NCI-H526 (cell line): ENCODE data around the gene MRPS9.

Experiments used
- DNase-seq, 2 experiments: peaks; one replicate each; lab custom pipeline; 2025; lab: John Stamatoyannopoulos, UW

MRPS9 gene

GRCh38 chr2:105037572-105038382, at the start of gene MRPS9:
TSS of gene MRPS9 (plus strand) at chr2:105038069. CDS start at chr2:105038093, 24 bp downstream.
- DNase-seq: peak; percentile 96 to 99

GRCh38 chr2:105005181-105005951, 32.5 kb upstream of the MRPS9 start:
- DNase-seq: no peak

- no peak for DNase-seq
Observed at GRCh38 chr2:105007367-105007766, 30.5 kb upstream of the MRPS9 start.

- no peak for DNase-seq
Observed at GRCh38 chr2:105032476-105032875, 5.4 kb upstream of the MRPS9 start.

GRCh38 chr2:105034170-105034569, 3.7 kb upstream of the MRPS9 start:
- DNase-seq: no peak

GRCh38 chr2:105038383-105039061, 653 bp downstream of the MRPS9 start:
- DNase-seq: peak in 1 of 2 experiments; percentile 51

GRCh38 chr2:105039559-105039958, 1.7 kb downstream of the MRPS9 start:
- DNase-seq: no peak

GRCh38 chr2:105042189-105042588, 4.3 kb downstream of the MRPS9 start:
- DNase-seq: no peak

GRCh38 chr2:105052773-105053172, 14.9 kb downstream of the MRPS9 start:
- DNase-seq: no peak

GRCh38 chr2:105055613-105056012, 17.7 kb downstream of the MRPS9 start:
- no peak for DNase-seq

GRCh38 chr2:105056245-105056644, 18.4 kb downstream of the MRPS9 start:
- DNase-seq: no peak

GRCh38 chr2:105057005-105057404, 19.1 kb downstream of the MRPS9 start:
- no peak for DNase-seq

GRCh38 chr2:105061560-105061959, 23.7 kb downstream of the MRPS9 start:
- no peak for DNase-seq

GRCh38 chr2:105062158-105062557, 24.3 kb downstream of the MRPS9 start:
- DNase-seq: no peak

GRCh38 chr2:105068387-105068786, 30.5 kb downstream of the MRPS9 start:
- DNase-seq: no peak

- DNase-seq: no peak
Observed at GRCh38 chr2:105068875-105069274, 31.0 kb downstream of the MRPS9 start.

GRCh38 chr2:105070010-105070865, 32.4 kb downstream of the MRPS9 start:
- no peak for DNase-seq

GRCh38 chr2:105071379-105071778, 33.5 kb downstream of the MRPS9 start:
- no peak for DNase-seq

GRCh38 chr2:105072039-105072438, 34.2 kb downstream of the MRPS9 start:
- DNase-seq: no peak

GRCh38 chr2:105073591-105073990, 35.7 kb downstream of the MRPS9 start:
- DNase-seq: no peak

- no peak for DNase-seq
Observed at GRCh38 chr2:105076121-105076520, 38.3 kb downstream of the MRPS9 start.
